SH-SY5Y (cell line): Measurements from ENCODE around the gene C12orf56.

Experiments
- GATA2 ChIP-seq: IDR thresholded peaks from 2 replicates; pipeline ENCODE4 v1.6.1; 2011; ENCODE audit warnings: mild to moderate bottlenecking, low read depth, low read length
- GATA3 ChIP-seq: IDR thresholded peaks from 2 replicates; pipeline ENCODE4 v1.6.1; 2011; ENCODE audit warnings: low read depth, mild to moderate bottlenecking, low read length, moderate library complexity

- TF ChIP-seq GATA2 (no peak), GATA3 (no peak)
Observed at GRCh38 chr12:64389154-64389553, 1.4 kb downstream of the C12orf56 start.
